SW 1271 (cell line): ENCODE data around the gene RNF112.
"Not testable (repeated sequence)": the region's sequence is repeated elsewhere in the genome, so short reads cannot be mapped to it uniquely, and the experiment has no call there.

Experiments used
- DNase-seq, 2 experiments: peaks; one replicate each; lab custom pipeline; 2025; lab: John Stamatoyannopoulos, UW

RNF112 gene

DNA sequence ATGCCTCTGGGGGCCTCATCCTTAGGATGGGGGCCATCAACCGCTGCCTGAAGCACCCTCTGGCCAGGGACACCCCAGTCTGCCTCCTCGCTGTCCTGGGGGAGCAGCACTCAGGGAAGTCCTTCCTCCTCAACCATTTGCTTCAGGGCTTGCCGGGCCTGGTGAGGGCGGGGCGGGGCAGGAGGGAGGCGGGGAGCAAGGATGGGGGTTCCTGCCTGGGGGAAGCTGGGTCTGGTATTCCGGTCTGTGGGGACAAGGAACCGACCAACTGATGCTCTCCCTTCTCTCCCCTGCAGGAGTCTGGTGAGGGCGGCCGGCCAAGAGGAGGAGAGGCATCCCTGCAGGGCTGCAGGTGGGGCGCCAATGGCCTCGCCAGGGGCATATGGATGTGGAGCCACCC lies 2.0 kb downstream of the RNF112 start:
- no peak for DNase-seq

DNA sequence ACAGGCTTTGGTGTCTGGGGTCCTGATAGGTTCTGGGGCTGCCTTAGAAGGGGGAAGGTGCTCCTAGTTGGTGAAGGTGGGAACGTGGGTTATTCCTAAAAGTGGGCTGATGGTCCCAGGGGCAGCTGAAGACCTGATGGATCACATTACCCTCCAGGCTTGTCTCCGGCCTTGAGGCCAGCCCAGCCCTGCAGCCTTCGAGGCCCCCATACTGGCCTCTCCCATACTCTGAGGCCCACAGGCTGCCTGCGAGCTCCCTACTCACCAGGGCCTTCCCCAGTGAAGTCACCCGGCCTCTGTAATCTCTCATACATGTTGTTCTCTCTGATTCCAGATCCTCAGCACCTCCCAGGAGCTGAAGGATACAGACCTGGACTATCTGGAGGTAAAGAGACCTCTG lies 2.7 kb downstream of the RNF112 start:
- DNase-seq = no peak

DNA sequence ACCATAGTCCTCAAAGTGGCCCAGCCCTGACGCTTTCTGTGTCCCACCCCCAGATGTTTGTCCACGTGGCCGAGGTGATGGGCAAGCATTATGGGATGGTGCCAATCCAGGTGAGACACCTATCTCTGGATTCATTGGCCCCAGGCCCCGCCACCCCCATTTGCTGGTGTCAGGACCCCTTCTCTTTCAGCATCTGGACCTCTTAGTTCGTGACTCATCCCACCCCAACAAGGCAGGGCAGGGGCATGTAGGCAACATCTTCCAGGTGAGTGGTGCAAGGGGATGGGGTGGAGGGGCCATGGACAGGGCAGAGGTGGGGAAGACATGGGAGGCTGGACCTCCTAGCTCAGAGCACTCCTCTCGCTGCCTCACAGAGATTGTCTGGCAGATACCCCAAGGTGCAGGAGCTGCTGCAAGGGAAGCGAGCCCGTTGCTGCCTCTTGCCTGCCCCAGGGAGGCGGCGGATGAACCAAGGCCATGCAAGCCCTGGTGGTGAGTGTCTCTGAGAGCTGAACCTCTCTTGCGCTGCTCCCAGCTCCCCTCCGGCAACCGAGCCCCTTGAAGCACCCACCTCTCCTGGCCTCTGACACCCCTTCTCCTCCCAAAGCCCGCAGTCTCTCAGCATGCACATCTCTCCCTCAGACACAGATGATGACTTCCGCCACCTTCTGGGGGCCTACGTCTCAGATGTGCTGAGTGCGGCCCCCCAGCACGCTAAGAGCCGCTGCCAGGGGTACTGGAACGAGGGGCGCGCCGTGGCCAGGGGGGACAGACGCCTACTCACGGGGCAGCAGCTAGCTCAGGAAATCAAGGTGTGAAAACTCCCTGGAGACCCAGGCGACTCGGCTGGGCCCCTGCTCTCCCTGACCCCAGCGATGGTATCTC lies 3.6 kb downstream of the RNF112 start:
- no peak for DNase-seq

DNA sequence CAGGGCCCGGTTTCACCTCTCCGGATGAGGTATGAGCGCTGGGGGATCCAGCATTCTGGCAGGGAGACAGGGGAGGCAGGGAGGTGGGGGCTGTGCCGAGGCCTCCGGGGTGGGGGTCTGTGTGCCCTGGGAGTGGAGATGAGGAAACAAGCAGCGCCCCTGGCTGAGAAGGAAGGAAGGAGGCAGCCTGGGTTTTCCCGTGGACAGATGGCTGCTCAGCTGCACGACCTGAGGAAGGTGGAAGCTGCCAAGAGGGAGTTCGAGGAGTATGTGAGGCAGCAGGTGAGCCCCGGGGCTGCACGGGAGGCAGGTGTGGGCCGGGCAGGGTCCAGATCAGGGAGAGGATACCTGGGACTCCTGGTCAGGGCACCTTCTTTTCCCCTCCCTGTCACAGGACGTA lies 4.3 kb downstream of the RNF112 start:
- no peak for DNase-seq

DNA sequence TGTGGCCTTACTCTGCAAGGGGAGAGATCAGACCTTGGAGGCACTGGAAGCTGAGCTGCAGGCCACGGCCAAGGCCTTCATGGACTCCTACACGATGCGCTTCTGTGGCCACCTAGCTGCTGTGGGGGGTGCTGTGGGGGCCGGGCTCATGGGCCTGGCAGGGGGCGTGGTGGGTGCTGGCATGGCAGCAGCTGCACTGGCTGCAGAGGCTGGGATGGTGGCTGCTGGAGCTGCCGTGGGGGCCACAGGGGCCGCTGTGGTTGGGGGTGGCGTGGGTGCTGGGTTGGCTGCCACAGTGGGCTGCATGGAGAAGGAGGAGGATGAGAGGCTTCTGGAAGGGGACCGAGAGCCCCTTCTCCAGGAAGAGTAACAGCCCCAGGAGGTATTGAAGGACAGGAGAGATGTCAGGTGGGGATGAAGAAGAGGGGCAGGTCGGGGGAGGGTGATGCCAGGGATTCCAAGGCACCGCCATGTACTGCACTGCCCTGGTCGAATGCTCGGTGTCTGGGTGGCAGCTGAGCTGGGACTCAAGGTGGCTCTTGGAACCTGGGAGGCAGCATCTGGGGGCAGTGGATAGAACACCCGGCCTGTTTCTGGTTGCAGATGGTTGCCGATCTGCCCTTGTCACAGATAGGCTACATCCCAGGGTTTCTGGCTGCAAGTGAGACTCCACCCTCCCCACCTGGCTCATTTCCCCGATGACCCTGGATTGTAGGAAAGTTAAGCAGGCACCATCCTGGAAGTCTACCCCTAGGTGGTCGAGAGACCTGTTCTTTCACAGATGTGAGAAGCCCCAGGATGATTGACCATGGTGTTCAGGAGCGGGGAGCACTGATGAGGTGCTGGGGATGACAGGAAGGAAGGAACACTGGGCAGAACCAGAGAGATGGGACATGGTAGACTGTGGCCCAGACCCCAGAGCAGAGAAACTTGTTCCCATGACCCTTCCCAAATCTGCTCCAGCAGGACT lies 5.1 kb downstream of the RNF112 start:
- DNase-seq = no peak

DNA sequence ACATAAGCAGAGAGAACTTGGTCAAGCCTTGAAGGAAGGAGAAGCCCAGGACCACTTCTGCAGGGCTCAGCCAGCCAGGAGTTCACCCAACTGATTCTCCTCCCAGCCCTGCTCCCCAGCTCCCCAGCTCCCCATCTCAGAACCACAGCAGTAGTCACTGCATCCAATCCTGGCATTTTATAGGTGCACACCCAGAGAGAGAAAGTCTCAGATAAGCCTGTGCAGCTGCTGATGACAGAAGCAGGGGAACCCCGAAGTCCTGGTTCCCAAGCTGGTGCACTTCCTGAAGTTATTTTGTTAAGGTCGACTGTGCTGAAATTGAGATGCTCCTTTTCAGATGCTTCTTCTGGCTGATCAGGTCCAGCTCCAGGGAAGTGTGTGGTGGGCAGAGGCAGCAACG lies 6.6 kb downstream of the RNF112 start:
- no peak for DNase-seq

DNA sequence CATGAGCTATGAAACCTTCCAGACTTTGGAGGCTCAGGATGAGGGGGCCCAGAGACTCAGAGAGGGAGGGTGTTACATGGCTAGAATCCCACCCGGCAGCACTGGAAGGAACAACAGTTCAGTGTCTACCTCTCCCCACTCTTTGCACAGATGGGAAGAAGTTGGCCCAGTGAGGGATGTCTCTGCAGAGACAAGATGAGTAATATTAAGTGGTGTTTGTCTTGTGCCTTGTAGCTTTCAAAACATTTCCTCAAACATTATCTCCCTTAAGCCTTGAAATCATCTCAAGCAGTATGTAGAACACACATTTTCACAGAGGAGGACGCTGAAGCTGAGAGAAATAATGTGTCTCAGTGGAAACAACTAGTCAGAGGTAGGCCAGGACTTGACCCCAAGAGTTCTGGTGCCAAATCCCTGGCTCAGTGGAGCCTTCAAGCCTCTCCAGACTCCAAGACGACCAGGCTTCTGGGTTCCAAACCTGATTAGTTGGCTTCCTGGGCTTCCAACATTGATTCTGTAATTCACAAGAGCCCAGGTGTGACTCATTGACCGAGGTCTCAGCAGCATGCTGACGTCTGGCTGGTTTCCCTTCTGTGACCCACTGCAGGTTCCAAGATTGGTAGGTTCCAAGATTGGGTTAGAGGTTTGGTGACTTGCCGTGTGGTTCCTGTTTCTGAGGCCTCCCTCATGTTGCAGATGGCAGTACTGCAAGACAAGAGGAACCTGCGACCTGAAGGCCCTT lies 7.4 kb downstream of the RNF112 start:
- no peak for DNase-seq

DNA sequence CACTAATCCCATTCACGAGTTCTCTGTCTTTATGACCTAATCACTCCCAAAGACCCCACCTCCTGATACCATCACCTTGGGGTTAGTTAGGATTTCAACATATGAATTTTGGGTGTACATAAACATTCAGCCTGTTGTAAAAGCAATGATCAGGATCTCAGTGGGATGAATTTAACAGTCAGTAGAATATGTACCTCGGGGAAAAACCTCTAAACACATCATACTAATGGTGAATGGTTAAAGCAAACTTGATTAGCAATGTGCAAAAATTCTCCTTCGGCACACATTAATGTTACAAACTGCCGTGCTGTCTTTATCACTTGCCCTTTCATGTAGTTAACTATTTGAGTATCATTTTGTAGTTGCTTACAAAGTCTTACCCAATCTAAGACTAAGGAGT lies 10.2 kb downstream of the RNF112 start:
- no peak for DNase-seq

DNA sequence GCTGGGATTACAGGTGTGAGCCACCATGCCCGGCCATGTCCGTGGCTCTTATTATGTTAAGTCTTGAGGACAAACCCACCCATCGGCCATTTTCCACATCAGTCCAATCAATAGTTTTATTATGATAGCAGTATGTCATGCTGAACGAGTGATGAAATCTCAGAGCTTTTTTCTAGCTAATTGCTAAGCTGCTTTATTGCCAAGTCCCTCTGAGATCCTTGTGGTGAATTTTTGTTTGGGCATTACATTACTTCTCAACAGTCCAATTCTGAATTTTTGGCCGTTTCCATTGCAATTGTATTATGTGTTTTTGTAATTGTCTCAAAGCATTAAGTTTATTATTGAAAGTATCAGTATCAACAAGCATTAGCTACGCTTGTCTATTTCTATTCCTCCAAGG lies 10.9 kb downstream of the RNF112 start:
- no peak for DNase-seq

DNA sequence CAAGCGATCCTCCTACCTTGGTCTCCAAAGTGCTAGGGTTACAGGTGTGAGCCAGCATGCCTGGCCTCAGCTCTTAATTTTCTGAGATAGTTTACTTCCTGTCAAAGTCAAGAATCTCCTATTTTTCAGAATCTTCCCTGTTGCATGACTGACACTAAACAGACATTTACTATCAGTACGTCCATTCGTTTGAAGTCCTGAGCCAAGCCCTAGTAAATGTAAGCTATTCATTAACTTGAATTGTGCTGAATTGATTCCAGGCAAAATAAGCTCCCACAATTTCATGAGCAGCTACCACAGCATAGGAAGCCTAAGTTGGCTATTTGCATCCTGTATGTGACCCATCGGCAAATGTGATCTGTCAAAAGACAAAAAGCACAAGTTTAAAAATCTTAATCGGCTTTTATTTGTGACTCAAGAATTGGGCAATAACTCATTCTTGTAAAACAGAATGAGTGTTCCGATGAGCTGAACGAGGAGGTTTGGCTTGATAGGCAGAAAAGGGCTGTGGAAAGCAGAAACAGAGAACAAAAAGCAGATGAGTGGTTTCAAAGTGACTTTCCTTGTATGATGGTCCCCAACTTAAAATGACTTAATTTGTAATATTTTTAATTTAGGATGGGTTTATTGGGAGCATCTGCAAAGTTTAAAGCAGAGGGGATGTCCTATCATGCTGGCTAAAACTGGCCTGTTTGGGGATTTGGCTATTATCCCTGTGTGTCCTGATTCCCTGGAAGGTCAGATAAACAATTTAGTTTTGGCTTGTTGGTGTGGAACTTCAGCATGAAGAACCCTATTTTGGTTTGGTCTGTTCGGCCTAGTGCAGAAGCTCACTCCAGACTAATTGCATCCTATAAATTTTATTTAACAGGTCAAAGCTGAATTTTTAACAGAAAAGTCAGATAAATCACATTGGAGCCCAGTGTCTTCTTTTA lies 14.2 kb downstream of the RNF112 start:
- DNase-seq = no peak

DNA sequence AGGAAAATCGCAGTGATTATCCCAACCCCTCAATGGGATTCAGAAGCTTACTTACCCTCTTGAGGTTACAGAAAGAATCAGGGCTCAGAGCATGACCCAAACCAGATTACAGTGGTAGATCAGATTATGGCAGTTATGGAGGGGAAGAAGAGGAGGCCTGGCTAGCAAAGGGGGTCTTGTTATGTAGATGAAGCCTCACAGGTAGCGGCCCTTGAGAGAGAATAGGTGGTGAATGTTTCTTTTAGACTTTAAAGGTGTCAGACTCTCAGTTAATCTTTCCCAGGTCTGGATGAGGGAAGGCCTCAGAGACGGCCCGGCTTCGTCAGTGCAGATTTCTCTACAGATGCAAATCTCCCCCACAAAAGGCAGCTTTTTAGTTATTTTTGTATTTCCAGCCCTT lies 15.6 kb downstream of the RNF112 start:
- no peak for DNase-seq

DNA sequence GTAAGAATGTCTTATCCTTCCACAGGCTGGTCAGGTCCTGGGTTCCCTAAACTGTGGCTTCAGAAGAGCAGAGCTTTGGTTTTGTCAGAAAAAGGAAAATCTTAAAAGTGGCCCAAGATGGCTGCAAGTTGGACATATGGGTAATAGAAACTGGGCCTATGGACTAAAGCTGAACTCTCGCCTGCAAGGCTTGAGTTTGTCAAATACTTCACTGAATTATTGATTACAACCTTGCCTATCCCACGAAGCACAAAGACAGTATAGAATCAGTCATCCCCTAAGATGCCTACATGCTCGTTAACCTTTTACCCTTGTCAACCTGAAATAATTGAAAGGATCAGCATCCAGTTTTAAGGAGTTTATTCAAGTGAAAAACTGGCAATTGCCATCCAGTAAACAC lies 20.7 kb downstream of the RNF112 start:
- DNase-seq = no peak

DNA sequence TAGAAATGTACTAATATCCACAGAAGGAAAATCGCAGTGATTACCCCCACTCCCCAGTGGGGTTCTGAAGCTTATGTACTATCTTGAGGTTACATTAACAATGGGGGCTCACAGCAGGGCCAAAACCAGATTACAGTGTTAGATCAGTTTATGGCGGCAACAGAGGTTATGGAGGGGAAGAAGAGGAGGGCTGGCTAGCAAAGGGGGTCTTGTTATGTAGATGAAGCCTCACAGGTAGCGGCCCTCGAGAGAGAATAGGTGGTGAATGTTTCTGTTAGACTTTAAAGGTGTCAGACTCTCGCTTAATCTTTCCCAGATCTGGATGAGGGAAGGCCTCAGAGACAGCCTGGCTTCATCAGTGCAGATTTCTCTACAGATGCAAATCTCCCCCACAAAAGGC lies 22.2 kb downstream of the RNF112 start:
- DNase-seq = no peak

DNA sequence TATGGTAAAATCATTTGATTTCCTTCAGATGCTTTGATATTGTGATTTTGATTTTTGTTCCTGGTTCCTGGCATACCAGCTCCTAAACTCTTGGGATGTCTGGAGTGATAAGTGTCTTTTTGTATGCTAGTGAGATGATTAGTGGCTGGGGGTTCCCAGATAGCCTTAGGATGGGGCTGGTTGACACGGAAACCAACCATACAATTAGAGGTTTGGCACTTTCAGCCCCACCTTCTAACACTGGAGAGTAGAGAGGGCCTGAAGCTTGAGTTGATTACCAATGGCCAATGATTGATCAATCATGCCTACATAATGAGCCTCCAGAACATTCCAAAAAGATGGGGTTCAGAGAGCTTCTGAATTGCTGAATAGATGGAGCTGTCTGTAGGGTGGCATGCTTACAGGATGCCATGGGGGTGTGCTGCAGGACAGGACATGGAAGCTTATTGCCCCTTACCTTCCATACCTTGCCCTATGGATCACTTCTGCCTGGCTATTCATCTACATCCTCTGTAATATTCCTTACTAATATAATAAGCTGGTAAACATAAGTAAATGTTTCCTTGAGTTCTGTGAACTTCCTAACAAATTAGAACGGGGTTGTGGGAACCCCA lies 22.8 kb downstream of the RNF112 start:
- DNase-seq = no peak

DNA sequence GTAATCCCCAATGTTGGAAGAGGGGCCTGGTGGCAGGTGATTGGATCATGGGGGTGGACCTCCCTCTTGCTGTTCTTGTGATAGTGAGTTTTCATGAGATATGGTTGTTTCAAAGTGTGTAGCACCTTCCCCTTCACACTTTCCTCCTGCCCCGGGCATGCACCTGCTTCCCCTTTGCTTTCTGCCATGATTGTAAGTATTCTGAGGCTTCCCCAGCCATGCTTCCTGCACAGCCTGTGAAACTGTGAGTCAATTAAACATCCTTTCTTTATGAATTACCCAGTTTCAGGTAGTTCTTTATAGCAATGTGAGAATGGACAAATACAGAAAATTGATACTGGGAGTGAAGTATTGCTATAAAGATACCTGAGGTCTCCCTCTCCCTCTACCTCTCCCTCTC lies 29.4 kb downstream of the RNF112 start:
- no peak for DNase-seq

DNA sequence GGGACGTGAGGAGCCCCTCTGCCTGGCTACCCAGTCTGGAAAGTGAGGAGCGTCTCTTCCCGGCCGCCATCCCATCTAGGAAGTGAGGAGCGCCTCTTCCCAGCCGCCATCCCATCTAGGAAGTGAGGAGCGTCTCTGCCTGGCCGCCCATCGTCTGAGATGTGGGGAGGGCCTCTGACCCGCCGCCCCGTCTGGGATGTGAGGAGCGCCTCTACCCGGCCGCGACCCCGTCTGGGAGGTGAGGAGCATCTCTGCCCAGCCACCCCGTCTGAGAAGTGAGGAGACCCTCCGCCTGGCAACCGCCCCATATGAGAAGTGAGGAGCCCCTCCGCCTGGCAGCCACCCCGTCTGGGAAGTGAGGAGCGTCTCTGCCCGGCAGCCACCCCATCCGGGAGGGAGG lies 30.3 kb downstream of the RNF112 start:
- not testable (repeated sequence) for DNase-seq

DNA sequence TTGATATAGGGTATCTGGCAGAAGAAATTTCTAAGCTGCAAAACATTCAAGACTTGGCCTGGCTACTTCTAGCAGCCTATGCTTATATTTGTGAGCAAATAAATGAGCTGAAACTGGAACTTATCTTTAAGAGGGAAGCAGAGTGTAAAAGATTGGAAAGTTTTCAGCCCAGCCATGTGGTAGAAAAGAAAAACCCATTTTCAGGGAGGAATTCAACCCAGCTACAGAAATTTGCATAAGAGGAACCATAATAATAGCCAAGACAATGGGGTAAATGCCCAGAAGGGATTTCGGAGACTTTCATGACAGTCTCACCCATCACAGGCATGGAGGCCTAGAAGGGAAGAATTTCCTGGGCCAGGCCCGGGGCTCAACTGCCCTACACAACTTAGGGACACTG lies 31.7 kb downstream of the RNF112 start:
- no peak for DNase-seq

DNA sequence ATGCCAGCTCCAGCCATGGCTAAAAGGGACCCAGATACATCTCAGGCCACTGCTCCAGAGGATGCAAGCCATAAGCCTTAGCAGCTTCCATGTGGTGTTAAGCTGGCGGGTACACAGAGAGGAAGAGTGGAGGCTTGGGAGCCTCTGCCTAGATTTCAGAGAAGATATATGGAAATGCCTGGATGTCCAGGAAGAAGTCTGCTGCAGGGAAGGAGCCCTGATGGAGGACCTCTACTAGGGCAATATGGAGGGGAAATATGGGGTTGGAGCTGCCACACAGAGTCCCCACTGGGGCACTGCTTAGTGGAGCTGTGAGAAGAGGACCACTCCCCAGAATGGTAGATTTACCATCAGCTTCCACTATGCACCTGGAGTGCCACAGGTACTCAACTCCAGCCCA lies 32.1 kb downstream of the RNF112 start:
- DNase-seq = no peak

DNA sequence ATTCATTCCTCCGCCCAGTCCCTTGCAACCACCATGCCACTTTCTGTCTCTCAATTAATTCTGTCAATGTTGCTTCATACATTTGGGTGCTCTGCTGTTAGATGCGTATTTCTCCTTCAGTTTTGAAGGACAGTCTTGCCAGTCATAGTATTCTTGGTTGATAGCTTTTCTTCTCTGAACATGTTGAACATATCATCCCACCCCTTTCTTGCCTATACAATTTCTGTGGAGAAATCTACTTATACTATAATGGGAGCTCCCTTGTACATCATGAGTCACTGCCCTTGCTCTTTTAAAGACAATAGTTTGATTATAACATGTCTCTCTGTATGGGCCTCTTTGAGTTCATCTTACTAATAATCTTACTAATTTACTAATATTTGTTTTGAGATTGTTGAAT lies 34.1 kb downstream of the RNF112 start:
- no peak for DNase-seq

DNA sequence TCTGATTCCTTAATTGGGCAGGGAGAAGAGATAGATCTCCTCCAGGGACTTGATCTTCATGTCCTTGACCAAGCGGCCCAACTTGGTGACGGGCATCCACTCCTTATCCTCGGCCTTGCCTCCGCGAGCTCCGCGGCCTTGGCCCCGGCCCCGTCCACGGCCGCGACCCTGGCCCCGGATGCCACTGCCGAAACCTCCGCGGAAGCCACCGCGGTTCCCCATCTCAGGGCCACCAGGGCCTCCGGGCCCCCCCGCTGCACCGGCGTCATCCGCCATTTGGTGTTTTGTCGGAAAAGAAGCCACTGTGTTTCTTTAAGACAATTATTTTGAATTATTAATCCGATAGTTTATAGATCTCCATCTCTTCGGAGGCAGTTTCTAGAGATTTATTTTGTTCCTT lies 35.5 kb downstream of the RNF112 start:
- not testable (repeated sequence) for DNase-seq

DNA sequence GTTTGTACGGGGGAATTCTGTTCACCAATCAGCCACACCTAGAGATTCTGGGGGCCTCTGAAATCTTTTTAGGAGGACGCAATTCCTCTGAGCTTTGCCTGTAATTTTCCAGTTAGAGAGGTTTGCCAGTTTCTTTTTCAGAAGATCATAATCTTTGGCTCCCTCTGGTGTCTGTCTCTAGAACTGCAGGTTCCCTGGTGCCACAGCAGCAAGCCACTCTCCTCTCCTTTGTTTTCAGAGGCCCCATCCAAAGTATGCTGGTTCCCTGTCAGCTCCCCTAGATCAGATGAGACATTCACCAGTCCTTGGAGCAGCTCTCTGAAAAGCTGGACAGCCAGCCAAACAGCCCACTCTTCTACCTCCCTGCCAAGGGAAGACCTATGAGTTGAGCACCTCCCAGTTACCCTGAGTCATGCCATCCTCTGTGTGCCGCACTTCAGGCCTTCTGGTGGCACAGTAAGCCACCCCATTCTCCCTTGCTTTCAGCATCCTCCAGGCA lies 36.1 kb downstream of the RNF112 start:
- DNase-seq = peak in 1 of 2 experiments; percentile 85
